ENCODE results near the gene FER1L5. TPM values are rescaled to one million over a fixed set of nuclear protein-coding genes. Genes with fewer than 3 reads are reported as not detected.
A peak's percentile ranks its signal among the peaks of the same experiment; 100 is the strongest.
"Not testable (repeated sequence)": the region's sequence is repeated elsewhere in the genome, so short reads cannot be mapped to it uniquely, and the experiment has no call there.

FER1L5 gene
- total RNA-seq, 2 donors from 2014 or later, result not detected

- H3K27ac Mint-ChIP-seq, result peak overlapping the region in 1 of 2 donors; percentile 44
- no peak for DNase-seq (ENCODE audit: low spot score in 2 of 2)
- H3K9me3 Mint-ChIP-seq, result no peaks in the 10 kb centered on the region
- peaks cover 0 to 7% of the 10 kb centered on the region in 2 donors for H3K36me3 Mint-ChIP-seq
- no peak for ATAC-seq
Observed at GRCh38 chr2:96625571-96626552, 16.7 kb upstream of the FER1L5 start.

DNA sequence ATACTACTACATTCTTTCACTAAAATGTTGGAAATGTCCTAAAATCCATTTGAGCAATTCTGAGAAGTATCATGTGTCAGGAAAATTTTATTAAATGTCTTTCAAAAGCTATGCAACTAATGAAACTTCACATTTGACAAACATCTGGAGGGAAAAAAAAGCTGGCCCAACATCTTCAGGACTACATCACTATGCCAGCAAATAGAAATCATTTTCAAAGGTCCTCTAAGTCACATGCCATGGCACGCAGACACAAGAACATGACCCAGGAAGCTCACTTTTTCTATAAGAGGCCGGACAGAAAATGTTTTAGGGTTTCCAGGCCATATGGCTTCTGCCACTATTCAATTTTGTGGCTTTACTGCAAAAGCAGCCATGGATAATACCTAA, 16.0 kb upstream of the FER1L5 start:
- Mint-ChIP-seq H3K36me3 (peaks cover 0 to 7% of the 10 kb centered on the region in 2 donors), H3K9me3 (no peaks in the 10 kb centered on the region), H3K27ac (no peak overlapping the region)
- ATAC-seq (no peak), DNase-seq (ENCODE audit: low spot score in 2 of 2) (no peak)

DNA sequence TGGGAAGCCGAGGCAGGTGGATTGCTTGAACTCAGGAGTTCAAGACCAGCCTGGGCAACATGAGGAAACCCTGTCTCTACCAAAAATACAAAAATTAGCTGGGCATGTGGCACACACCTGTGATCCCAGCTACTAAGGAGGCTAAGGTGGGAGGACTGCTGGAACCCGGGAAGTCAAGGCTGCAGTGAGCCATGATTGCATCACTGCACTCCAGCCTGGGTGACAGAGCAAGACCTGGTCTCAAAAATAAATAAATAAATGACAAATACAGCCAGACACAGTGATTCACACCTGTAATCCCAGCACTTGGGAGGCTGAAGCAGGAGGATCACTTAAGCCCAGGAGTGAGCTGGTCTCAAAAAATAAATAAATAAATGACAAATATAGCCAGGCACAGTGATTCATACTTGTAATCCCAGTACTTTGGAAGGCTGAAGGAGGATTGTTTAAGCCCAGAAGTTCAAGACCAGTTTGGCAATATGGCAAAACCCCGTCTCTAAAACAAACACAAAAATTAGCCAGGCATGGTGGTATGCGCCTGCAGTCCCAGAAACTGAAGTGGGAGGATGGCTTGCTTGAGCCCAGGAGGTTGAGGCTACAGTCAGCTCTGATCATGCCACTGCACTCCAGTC, 10.6 kb upstream of the FER1L5 start:
- Mint-ChIP-seq H3K27ac (no peak overlapping the region), H3K36me3 (peaks cover 17 to 22% of the 10 kb centered on the region in 2 donors), H3K9me3 (no peaks in the 10 kb centered on the region)
- ATAC-seq (no peak), DNase-seq (ENCODE audit: low spot score in 2 of 2) (no peak)

DNA sequence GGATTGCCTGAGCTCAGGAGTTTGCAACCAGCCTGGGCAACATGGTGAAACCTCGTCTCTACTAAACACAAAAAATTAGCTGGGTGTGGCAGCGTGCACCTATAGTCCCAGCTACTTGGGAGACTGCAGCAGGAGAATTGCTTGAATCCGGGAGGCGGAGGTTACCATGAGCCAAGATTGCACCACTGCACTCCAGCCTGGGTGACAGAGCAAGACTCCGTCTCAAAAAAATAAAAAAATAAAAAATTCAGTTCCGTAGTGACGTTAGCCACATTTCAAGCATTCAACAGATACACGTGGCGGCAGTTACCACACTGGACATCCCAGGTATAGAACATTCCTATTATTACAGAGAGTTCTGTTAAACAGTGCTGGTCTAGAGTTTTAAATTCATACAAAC, 8.9 kb upstream of the FER1L5 start:
- ATAC-seq (no peak), DNase-seq (ENCODE audit: low spot score in 2 of 2) (no peak)
- Mint-ChIP-seq H3K27ac (no peak overlapping the region), H3K36me3 (peaks cover 25% of the 10 kb centered on the region in 2 donors), H3K9me3 (no peaks in the 10 kb centered on the region)

DNA sequence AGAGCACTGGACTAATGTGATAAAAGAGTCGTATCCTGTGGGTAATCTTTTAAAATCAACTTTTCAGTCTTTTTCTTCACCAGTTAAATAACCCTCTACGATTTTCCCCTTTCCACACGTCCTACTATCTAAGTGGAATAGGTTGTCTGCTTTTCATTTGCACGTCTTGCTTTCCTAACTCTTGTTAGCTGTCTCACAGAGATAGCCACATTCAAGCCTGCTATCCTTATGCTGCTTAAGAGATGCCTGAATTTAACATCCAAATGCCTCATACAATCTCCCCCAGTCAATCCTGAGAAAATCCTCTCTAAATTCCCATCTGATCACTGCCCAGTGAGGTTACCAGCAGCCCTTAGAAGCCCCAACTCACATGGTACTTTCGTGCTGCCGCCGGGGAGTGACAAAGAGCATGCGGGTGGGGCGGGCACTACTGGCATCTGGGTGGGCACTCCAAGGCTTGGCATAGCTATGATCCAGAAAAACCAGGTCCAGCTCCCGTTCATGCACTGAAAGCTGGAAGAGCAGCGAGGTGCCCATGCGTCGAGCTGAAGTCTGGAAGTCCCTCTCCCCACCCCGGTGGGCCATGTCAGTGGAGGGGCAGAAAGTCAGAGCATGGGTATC, 5.9 kb upstream of the FER1L5 start:
- ATAC-seq (no peak), DNase-seq (ENCODE audit: low spot score in 2 of 2) (no peak)
- Mint-ChIP-seq H3K9me3 (no peaks in the 10 kb centered on the region), H3K36me3 (peaks cover 25% of the 10 kb centered on the region in 2 donors), H3K27ac (peak overlapping the region; percentile 11 to 92)

DNA sequence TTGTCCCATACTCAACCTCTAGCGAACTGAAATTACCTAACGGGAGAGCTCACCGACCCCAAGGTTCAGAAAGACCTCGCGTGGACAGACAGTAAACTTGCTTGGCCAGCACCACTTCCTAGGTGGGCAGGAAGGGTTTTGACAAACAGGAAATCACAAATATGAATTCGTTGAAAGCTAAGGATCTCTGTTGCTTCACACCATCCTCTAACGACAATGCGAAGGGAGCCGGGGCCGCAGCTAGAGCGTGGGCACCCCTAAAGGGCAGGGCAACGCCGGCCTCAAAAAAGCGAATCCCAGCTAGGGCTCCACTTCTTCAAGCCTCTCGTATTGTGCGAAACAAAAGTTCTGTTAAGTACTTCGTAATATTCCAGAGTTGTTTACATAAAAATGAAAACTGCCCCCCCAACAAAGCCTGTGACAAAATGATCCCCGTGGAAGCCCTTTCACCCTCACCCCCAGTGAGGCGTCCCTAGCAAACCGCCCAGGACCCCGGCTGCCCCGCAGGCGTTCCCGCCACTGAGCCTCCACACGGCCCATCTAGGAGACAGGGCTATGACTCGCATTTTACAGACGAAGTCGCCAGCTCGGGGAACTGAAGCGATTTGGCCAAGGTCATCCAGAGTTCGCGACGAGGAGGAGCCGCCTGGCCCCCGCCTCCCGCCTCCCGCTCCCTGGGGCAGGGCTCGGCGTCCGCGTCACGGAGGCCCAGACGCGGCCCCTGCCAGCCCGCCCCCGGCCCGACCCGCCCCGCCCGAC, 5.0 kb upstream of the FER1L5 start:
- peak; percentile 87 to 94 for ATAC-seq
- Mint-ChIP-seq H3K27ac (peak overlapping the region; percentile 92 to 93), H3K9me3 (no peaks in the 10 kb centered on the region), H3K36me3 (peaks cover 25% of the 10 kb centered on the region in 2 donors)
- peak in 1 of 2 donors; percentile 75 for DNase-seq (ENCODE audit: low spot score in 2 of 2)

- peak; percentile 84 to 85 for ATAC-seq
Observed at GRCh38 chr2:96638144-96639121, 4.1 kb upstream of the FER1L5 start, which contains the start of gene KANSL3. Gene KANSL3, minus strand, starts transcription at chr2:96638312. Its CDS starts 1,177 bp downstream, at chr2:96637135.

DNA sequence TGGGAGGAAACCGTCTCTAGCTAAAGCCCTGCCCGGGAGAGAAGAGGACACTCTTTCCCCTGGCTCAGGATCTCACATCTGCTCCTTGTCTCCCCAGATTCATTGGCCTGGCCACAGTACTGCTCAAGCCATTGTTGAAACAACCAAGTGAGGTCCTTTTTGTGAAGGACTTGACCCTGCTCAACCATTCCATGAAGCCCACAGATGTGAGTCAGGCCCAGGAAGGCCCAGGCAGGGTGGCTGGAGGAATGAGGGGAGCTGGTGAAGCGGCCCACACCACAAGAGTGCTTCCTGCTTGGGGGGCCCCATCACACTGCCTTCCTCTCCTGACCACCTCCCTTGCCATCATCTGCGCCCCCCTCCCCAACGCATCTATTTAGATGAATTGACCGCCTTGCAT, 5.1 kb downstream of the FER1L5 start:
- DNase-seq (ENCODE audit: low spot score in 2 of 2), result no peak
- H3K9me3 Mint-ChIP-seq, result no peaks in the 10 kb centered on the region
- H3K27ac Mint-ChIP-seq, result peak overlapping the region in 1 of 2 donors; percentile 10
- no peaks in the 10 kb centered on the region for H3K36me3 Mint-ChIP-seq
- ATAC-seq, result no peak

More at GRCh38 chr2:96638144-96639121, 4.1 kb upstream of the FER1L5 start, which contains the start of gene KANSL3:
- no peaks in the 10 kb centered on the region for H3K9me3 Mint-ChIP-seq
- peak within 1 kb of the TSS; percentile 92 to 93 for H3K27ac Mint-ChIP-seq
- H3K36me3 Mint-ChIP-seq, result peaks cover 25% of the 10 kb centered on the region in 2 donors
- DNase-seq (ENCODE audit: low spot score in 2 of 2), result peak; percentile 91 to 95

DNA sequence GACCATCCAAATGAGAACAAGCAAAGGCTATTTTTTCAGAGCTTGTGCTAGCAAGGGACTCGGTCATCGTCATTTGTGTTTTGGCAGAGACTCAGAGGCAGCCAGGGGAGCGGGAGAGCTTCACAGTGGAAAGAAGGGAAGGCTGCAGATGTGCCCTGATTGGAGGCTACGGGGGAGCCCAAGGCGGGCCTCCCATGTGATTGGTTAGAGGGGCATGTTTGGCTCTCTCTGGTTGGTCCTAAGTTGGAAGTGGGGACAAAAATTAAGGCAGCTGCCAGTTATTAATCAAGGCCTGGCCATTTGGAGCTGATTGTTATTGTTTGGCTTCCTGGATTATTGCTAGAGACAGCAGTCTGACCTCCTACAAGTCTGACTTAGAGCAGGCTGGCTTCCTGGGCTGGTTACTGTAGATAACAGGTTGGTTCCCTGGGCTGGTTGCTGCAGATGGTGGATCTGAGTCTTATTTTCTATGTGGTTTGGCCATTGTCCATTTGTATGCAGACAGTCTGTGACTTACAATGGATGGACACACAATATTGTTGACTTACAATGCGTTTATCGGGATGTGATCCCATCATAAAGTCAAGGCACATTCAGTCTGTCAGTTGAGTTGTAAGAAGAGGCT, 5.9 kb downstream of the FER1L5 start:
- H3K36me3 Mint-ChIP-seq, result no peaks in the 10 kb centered on the region
- H3K9me3 Mint-ChIP-seq, result no peaks in the 10 kb centered on the region
- H3K27ac Mint-ChIP-seq, result no peak overlapping the region
- no peak for ATAC-seq
- DNase-seq (ENCODE audit: low spot score in 2 of 2), result no peak

DNA sequence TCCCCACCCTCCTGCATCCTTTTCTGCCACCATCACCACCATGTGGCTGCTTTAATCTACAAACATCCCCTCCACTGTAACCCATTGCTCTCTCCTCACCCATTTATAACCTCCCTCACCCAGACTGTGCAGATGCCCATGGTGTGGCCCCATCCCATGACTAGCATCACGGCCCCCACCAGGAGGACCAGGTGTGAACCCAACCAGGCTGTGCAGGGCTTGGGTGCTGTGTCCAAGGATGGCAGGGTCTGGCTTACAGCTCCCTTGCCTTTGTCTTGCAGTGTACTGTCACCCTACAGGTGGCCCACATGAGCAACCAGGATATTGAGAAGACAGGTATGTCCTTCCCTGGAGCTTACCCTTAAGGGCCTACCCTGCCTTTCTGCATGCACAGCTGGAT, 6.8 kb downstream of the FER1L5 start:
- Mint-ChIP-seq H3K36me3 (no peaks in the 10 kb centered on the region), H3K27ac (no peak overlapping the region), H3K9me3 (no peaks in the 10 kb centered on the region)
- ATAC-seq (no peak), DNase-seq (ENCODE audit: low spot score in 2 of 2) (no peak)

GRCh38 chr2:96651793-96652192, 9.2 kb downstream of the FER1L5 start:
- no peaks in the 10 kb centered on the region for H3K9me3 Mint-ChIP-seq
- no peak overlapping the region for H3K27ac Mint-ChIP-seq
- ATAC-seq (no peak), DNase-seq (ENCODE audit: low spot score in 2 of 2) (no peak)
- no peaks in the 10 kb centered on the region for H3K36me3 Mint-ChIP-seq

DNA sequence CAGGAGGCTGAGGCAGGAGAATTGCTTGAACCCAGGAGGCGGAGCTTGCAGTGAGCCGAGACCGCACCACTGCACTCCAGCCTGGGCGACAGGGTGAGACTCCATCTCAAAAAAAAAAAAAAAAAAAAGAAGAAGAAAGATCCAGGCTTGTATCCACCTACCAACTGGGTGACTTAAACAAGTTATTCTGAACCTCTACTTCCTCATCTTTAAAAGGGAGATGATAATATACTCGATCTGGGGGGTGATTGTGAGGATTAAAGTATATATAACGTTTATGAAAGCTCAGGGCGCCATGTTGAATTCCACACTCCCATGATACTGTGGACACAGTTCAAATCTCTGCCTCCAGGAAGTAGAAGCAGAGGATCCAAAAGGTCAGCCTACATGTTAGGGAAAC, 12.2 kb downstream of the FER1L5 start:
- not testable (repeated sequence) for H3K36me3 Mint-ChIP-seq; H3K9me3 Mint-ChIP-seq; DNase-seq (ENCODE audit: low spot score in 2 of 2); ATAC-seq
- H3K27ac Mint-ChIP-seq, result peak overlapping the region in 1 of 2 donors; percentile 40

GRCh38 chr2:96655526-96655925, 13.0 kb downstream of the FER1L5 start:
- Mint-ChIP-seq H3K27ac (no peak overlapping the region), H3K36me3 (no peaks in the 10 kb centered on the region), H3K9me3 (no peaks in the 10 kb centered on the region)
- DNase-seq (ENCODE audit: low spot score in 2 of 2), result no peak
- ATAC-seq, result no peak

- DNase-seq (ENCODE audit: low spot score in 2 of 2) (no peak), ATAC-seq (no peak)
- H3K27ac Mint-ChIP-seq, result no peak overlapping the region
- H3K36me3 Mint-ChIP-seq, result no peaks in the 10 kb centered on the region
- H3K9me3 Mint-ChIP-seq, result no peaks in the 10 kb centered on the region
Observed at GRCh38 chr2:96656540-96656939, 14.0 kb downstream of the FER1L5 start.

- no peak overlapping the region for H3K27ac Mint-ChIP-seq
- no peaks in the 10 kb centered on the region for H3K36me3 Mint-ChIP-seq
- DNase-seq (ENCODE audit: low spot score in 2 of 2) (no peak), ATAC-seq (no peak)
- no peaks in the 10 kb centered on the region for H3K9me3 Mint-ChIP-seq
Observed at GRCh38 chr2:96661324-96661723, 18.8 kb downstream of the FER1L5 start.
